Peyer's patch (tissue), 4 donors: ENCODE measurements around the gene CNPY1.

Source experiments
- POLR2A ChIP-seq, 2 donors: fragments of 450-650 bp; IDR thresholded peaks; one replicate each; pipeline ENCODE4 v1.5.1; 2017; ENCODE audit warnings: antibody characterized with exemption in 2 of 2, mild to moderate bottlenecking in 2 of 2, moderate library complexity in 2 of 2
- TF ChIP-seq, protein P1 (sequence below), 6 experiments: fragments of 450-650 bp in 4 of 6; fragments of 200-600 bp in 2 of 6; sonication (generic) in 1 of 6; IDR thresholded peaks; one replicate each; pipeline ENCODE4 v1.5.1; 2017 to 2019; ENCODE audit warnings: antibody characterized with exemption in 6 of 6, mild to moderate bottlenecking in 3 of 6, moderate library complexity in 1 of 6

DNA sequence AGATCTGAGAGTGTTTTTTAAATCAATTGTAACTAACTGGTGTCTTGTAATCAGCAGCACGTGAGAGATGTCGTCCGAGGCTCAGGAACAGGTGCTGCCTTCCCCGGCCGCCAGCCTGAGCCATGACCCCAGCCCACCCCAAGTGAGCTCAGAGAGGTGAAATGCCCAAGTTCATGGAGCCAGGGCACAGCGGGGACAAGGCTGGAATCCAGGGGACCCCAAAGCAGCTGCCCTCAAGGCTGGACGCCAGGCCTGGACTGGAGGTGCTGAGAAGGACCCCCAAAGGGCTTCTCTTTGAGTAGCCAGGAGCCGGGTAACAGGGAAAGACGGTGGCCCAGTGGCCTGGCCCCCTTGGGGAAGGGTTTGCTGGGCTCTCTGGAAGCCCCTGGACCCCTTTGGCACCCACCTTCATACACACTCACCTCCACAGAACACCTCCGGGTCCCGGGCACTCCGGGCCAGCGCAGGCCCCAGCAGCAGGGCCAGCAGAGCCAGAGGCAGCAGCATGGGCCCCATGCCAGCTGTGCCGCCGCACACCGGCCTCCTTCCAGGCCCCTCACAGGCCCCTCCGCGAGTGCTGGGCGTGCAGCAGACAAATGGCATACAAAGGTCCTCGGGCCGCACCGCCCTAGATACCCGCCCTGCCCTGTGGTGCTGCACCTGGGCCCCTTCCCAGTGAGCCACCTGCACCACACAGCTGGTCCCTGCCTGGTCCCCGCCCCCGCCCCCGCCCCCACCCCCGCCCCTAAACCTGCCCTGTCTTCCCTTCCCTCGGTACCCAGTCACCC is 24.0 kb upstream of the CNPY1 start:
- TF ChIP-seq, protein P1, sequence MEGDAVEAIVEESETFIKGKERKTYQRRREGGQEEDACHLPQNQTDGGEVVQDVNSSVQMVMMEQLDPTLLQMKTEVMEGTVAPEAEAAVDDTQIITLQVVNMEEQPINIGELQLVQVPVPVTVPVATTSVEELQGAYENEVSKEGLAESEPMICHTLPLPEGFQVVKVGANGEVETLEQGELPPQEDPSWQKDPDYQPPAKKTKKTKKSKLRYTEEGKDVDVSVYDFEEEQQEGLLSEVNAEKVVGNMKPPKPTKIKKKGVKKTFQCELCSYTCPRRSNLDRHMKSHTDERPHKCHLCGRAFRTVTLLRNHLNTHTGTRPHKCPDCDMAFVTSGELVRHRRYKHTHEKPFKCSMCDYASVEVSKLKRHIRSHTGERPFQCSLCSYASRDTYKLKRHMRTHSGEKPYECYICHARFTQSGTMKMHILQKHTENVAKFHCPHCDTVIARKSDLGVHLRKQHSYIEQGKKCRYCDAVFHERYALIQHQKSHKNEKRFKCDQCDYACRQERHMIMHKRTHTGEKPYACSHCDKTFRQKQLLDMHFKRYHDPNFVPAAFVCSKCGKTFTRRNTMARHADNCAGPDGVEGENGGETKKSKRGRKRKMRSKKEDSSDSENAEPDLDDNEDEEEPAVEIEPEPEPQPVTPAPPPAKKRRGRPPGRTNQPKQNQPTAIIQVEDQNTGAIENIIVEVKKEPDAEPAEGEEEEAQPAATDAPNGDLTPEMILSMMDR (IDR thresholded peaks at IDR 0.05), result no peak
- TF ChIP-seq POLR2A (IDR thresholded peaks at IDR 0.05), result no peak
